ENCODE data around the gene SYDE2.

SYDE2 gene

DNA sequence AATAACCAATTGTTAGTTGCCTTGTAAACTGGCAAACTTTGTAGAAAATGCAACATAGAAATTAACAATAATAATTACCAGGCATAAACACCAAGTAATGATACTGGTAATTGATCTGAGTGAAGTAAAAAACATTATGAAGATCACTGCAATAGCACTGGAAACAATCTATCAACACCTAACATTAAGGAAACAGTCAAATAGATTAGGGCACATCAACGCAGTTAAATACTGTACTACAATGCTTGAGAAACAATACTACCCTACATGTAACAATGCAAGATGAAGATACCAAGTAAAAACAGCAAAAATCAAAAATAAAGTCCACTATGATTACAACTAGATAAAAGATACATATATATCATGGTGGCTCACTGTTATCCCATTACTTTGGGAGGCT is 16.6 kb downstream of the SYDE2 start:
- Histone ChIP-seq H3K36me3 (ENCODE audit: control insufficient read depth, insufficient read depth, low read length) (no peaks in the 10 kb centered on the region), H3K4me3 (ENCODE audit: low read depth, low read length) (no peak overlapping the region), H3K27me3 (ENCODE audit: control insufficient read depth, insufficient read depth, low read length) (no peaks in the 10 kb centered on the region), H3K4me1 (ENCODE audit: control insufficient read depth, insufficient read depth, low read length) (no peaks in the 10 kb centered on the region), H3K9me3 (ENCODE audit: control insufficient read depth, insufficient read depth, low read length) (no peaks in the 10 kb centered on the region), H3K9ac (ENCODE audit: low read depth, low read length) (no peak overlapping the region)

DNA sequence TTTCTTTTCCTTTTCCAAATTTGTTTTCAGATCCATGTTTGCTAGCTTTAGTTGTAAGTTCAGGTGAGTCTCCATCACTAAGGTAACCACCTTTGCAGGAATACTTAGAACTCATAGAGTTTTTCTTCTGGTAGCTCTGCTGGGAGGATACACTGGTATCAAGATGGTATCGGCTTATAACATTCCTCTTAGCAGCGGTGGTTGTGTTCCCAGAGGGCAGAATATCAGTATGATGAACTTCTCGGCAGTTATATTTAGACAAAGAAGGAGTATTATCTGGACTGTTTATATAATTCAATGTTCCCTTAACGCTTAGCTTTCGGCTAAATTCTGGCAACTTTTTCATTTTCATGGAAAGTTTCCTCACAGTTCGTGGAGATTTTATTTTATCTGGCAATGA is 18.1 kb downstream of the SYDE2 start:
- H3K4me1 ChIP-seq (ENCODE audit: control insufficient read depth, insufficient read depth, low read length) = no peaks in the 10 kb centered on the region
- H3K4me3 ChIP-seq (ENCODE audit: low read depth, low read length) = no peak overlapping the region
- H3K9me3 ChIP-seq (ENCODE audit: control insufficient read depth, insufficient read depth, low read length) = no peaks in the 10 kb centered on the region
- H3K9ac ChIP-seq (ENCODE audit: low read depth, low read length) = no peak overlapping the region
- no peaks in the 10 kb centered on the region for H3K36me3 ChIP-seq (ENCODE audit: control insufficient read depth, insufficient read depth, low read length)
- no peaks in the 10 kb centered on the region for H3K27me3 ChIP-seq (ENCODE audit: control insufficient read depth, insufficient read depth, low read length)

DNA sequence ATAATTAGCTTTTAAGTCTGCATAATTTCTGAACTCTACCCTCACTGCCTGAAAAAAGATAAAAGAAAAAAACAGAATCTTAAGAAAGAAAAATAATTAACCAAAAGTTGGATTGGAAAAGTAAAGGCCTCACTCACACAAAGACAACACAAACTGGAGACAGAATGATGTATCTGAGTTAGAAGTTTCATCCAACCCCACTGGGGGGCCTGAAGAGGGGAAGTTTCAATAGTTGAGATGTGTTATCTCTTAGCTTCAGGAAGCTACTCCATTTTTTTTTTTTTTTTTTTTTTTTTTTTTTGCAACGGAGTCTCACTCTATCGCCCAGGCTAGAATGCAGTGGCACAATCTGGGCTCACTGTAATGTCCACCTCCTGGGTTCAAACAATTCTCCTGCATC is 19.9 kb downstream of the SYDE2 start:
- Histone ChIP-seq H3K4me1 (ENCODE audit: control insufficient read depth, insufficient read depth, low read length) (no peaks in the 10 kb centered on the region), H3K36me3 (ENCODE audit: control insufficient read depth, insufficient read depth, low read length) (no peaks in the 10 kb centered on the region), H3K27me3 (ENCODE audit: control insufficient read depth, insufficient read depth, low read length) (no peaks in the 10 kb centered on the region), H3K9ac (ENCODE audit: low read depth, low read length) (no peak overlapping the region), H3K4me3 (ENCODE audit: low read depth, low read length) (no peak overlapping the region), H3K9me3 (ENCODE audit: control insufficient read depth, insufficient read depth, low read length) (no peaks in the 10 kb centered on the region)

DNA sequence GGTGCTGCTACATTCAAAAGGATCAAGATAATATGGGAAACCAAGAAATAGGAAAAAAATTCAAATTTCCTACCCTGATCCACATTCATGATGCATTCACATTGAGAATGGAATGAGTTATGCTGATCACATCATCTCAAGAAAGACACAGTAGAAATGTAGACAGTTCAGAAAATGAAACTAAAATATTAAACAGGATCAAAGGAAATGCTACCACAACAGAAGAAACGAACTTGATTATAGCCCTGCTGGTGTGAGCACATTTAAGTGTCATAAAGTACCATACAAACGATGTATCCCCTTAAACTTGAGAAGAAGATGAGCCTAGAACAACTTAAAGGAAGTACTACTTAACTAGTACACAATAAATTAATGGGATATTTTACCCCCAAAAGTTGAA is 21.3 kb downstream of the SYDE2 start:
- Histone ChIP-seq H3K9ac (ENCODE audit: low read depth, low read length) (no peak overlapping the region), H3K4me1 (ENCODE audit: control insufficient read depth, insufficient read depth, low read length) (no peaks in the 10 kb centered on the region), H3K27me3 (ENCODE audit: control insufficient read depth, insufficient read depth, low read length) (no peaks in the 10 kb centered on the region), H3K36me3 (ENCODE audit: control insufficient read depth, insufficient read depth, low read length) (no peaks in the 10 kb centered on the region), H3K4me3 (ENCODE audit: low read depth, low read length) (no peak overlapping the region), H3K9me3 (ENCODE audit: control insufficient read depth, insufficient read depth, low read length) (no peaks in the 10 kb centered on the region)

DNA sequence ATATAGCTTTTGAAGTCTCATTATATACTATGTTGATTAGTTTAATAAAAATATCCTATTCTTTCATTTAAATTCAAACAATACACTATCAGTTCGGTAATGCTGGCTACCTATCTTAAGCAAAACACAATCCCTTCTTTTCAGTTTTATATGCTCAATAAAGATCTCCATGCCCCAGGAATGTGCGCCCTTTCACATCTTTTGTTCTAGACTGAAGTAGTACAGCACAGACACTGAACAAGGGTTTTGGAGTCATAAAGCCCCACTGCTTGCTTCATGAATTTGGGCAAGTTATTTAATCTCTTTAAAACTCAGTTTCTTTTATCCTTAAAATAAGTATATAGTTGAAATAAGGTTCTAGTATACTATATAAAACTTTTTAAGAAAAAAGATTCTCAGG is 22.4 kb downstream of the SYDE2 start:
- Histone ChIP-seq H3K27me3 (ENCODE audit: control insufficient read depth, insufficient read depth, low read length) (no peaks in the 10 kb centered on the region), H3K9ac (ENCODE audit: low read depth, low read length) (no peak overlapping the region), H3K4me3 (ENCODE audit: low read depth, low read length) (no peak overlapping the region), H3K4me1 (ENCODE audit: control insufficient read depth, insufficient read depth, low read length) (no peaks in the 10 kb centered on the region), H3K36me3 (ENCODE audit: control insufficient read depth, insufficient read depth, low read length) (no peaks in the 10 kb centered on the region), H3K9me3 (ENCODE audit: control insufficient read depth, insufficient read depth, low read length) (no peaks in the 10 kb centered on the region)

DNA sequence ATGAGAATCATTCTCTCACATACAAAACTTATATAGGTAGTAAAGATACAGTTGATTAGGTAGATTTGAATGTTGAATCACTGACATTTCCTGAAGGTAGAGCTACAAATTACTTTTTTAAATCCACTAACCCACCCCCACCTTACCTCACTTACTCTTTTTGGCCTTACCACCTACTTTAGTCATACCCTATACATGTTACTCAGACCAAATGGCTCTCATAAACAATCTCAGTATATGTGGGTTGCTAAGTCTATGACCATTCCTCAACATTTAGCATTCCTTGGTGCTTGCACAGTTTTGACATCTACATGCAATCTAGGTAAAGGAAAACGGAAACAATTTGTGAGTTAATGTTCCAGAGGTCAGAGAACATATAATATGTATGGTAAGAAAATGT is 26.3 kb downstream of the SYDE2 start:
- no peaks in the 10 kb centered on the region for H3K27me3 ChIP-seq (ENCODE audit: control insufficient read depth, insufficient read depth, low read length)
- H3K4me3 ChIP-seq (ENCODE audit: low read depth, low read length) = no peak overlapping the region
- no peaks in the 10 kb centered on the region for H3K9me3 ChIP-seq (ENCODE audit: control insufficient read depth, insufficient read depth, low read length)
- H3K9ac ChIP-seq (ENCODE audit: low read depth, low read length) = no peak overlapping the region
- H3K36me3 ChIP-seq (ENCODE audit: control insufficient read depth, insufficient read depth, low read length) = no peaks in the 10 kb centered on the region
- H3K4me1 ChIP-seq (ENCODE audit: control insufficient read depth, insufficient read depth, low read length) = peaks cover 2% of the 10 kb centered on the region

DNA sequence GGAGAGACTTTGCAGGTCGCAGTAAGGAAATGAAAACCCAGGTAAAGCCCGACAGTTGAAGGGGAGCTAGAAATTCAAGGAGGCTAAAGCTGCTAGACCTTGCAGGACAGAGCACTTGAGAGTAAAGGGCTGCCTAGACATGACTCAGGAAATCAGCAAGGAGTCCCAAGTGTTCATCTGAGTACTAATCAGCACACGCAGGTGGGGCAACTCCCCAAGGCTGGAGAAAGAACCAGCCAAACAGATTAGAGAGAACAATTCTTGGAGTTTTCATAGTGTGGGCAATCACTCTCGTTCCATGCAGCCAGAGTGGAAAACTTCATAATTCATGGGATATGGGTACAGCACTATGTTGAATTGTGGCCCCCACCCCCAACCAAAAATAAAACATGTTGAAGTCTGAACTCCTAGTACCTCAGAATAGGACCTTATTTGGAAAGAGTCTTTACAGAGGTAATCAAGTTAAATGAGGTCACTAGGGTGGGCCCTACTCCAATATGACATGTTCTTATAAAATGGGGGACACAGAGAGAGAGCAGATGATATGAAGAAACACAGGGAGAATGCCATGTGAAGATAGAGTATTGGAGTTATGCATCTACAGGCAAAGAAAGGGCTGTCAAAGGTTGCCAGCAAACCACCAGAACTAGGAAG is 28.0 kb downstream of the SYDE2 start:
- Histone ChIP-seq H3K36me3 (ENCODE audit: control insufficient read depth, insufficient read depth, low read length) (no peaks in the 10 kb centered on the region), H3K9ac (ENCODE audit: low read depth, low read length) (no peak overlapping the region), H3K27me3 (ENCODE audit: control insufficient read depth, insufficient read depth, low read length) (no peaks in the 10 kb centered on the region), H3K4me3 (ENCODE audit: low read depth, low read length) (no peak overlapping the region), H3K4me1 (ENCODE audit: control insufficient read depth, insufficient read depth, low read length) (peaks cover 2% of the 10 kb centered on the region), H3K9me3 (ENCODE audit: control insufficient read depth, insufficient read depth, low read length) (no peaks in the 10 kb centered on the region)

DNA sequence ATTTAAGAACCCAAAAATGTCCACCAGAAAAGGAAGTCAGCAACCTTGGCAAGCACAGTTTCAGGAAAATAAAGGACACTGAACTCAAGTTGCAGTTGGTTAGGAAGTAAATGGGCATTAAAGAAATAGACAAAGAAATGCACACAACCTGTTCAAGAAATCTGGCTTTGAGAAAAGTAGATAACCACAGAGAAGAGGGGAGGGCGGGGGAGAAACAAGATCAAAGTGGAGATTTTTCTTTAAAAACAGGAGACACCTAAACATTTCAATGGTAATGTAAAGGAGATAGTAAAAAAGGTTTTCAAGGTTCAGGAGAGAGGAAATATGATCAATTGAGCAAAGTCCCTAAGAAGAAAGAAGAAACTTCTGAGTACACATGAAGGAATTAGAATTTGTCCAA is 29.1 kb downstream of the SYDE2 start:
- Histone ChIP-seq H3K9ac (ENCODE audit: low read depth, low read length) (no peak overlapping the region), H3K9me3 (ENCODE audit: control insufficient read depth, insufficient read depth, low read length) (no peaks in the 10 kb centered on the region), H3K4me1 (ENCODE audit: control insufficient read depth, insufficient read depth, low read length) (peaks cover 2% of the 10 kb centered on the region), H3K4me3 (ENCODE audit: low read depth, low read length) (no peak overlapping the region), H3K27me3 (ENCODE audit: control insufficient read depth, insufficient read depth, low read length) (no peaks in the 10 kb centered on the region), H3K36me3 (ENCODE audit: control insufficient read depth, insufficient read depth, low read length) (no peaks in the 10 kb centered on the region)

DNA sequence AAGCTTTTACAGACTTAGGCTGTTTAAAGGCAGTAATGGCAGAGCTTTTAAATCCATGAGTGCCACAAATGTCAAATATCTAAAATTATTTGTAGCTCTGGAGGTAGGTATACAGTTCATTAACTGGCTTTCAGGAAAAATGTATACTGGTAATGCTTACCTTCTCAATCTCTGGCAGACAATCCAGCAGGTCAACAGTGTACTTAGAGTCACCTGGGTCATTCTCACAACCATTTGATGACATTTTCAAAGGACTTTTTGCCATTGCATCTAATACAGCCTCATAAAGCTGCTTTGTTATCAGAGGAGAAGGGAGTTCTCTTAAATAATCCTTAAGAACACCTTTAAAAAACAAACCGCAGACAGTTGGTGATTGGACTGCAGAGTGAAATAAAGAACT is 31.9 kb downstream of the SYDE2 start:
- no peaks in the 10 kb centered on the region for H3K36me3 ChIP-seq (ENCODE audit: control insufficient read depth, insufficient read depth, low read length)
- H3K4me3 ChIP-seq (ENCODE audit: low read depth, low read length) = no peak overlapping the region
- H3K4me1 ChIP-seq (ENCODE audit: control insufficient read depth, insufficient read depth, low read length) = peaks cover 2% of the 10 kb centered on the region
- no peak overlapping the region for H3K9ac ChIP-seq (ENCODE audit: low read depth, low read length)
- H3K27me3 ChIP-seq (ENCODE audit: control insufficient read depth, insufficient read depth, low read length) = no peaks in the 10 kb centered on the region
- no peaks in the 10 kb centered on the region for H3K9me3 ChIP-seq (ENCODE audit: control insufficient read depth, insufficient read depth, low read length)

DNA sequence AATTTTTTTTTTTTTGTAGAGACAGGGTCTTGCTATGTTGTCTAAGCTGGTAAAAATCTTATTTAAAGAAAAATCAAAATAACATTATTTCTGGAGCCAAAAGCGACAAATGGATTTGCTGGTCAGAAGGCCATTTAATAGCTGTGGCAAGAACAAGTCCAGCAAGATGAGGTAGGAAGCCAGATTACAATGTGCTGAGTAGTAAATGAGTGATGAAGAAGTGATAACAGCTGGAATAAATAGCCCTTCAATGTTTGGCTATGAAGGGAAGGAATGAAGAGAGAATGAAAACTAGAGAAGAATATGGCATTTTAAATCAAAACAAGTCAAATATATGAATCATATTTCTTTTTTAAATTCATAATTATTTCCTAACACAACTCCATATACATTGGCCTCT is 34.5 kb downstream of the SYDE2 start:
- H3K9ac ChIP-seq (ENCODE audit: low read depth, low read length) = no peak overlapping the region
- no peaks in the 10 kb centered on the region for H3K27me3 ChIP-seq (ENCODE audit: control insufficient read depth, insufficient read depth, low read length)
- H3K9me3 ChIP-seq (ENCODE audit: control insufficient read depth, insufficient read depth, low read length) = no peaks in the 10 kb centered on the region
- H3K36me3 ChIP-seq (ENCODE audit: control insufficient read depth, insufficient read depth, low read length) = no peaks in the 10 kb centered on the region
- H3K4me1 ChIP-seq (ENCODE audit: control insufficient read depth, insufficient read depth, low read length) = no peaks in the 10 kb centered on the region
- no peak overlapping the region for H3K4me3 ChIP-seq (ENCODE audit: low read depth, low read length)

DNA sequence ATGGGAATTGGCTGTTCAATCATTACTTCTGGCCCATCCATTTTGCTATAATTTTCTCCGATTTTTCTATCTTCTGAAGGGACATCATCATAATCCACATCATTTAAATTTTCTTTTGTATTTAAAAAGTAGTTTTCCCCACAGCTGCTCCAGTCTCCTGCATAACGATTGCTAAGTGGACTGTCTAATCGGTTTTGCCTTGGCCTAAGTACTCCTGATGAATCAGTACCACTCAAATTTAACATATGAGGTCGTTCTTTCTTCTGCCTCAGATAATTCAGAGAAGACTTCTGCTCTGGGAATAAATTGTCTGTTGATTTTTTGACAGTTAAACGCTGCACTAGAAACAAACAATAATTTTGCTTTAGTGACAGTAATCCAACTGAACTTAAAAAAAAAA is 41.9 kb downstream of the SYDE2 start:
- H3K4me3 ChIP-seq (ENCODE audit: low read depth, low read length) = no peak overlapping the region
- H3K36me3 ChIP-seq (ENCODE audit: control insufficient read depth, insufficient read depth, low read length) = no peaks in the 10 kb centered on the region
- no peak overlapping the region for H3K9ac ChIP-seq (ENCODE audit: low read depth, low read length)
- no peaks in the 10 kb centered on the region for H3K27me3 ChIP-seq (ENCODE audit: control insufficient read depth, insufficient read depth, low read length)
- H3K4me1 ChIP-seq (ENCODE audit: control insufficient read depth, insufficient read depth, low read length) = no peaks in the 10 kb centered on the region
- H3K9me3 ChIP-seq (ENCODE audit: control insufficient read depth, insufficient read depth, low read length) = no peaks in the 10 kb centered on the region

DNA sequence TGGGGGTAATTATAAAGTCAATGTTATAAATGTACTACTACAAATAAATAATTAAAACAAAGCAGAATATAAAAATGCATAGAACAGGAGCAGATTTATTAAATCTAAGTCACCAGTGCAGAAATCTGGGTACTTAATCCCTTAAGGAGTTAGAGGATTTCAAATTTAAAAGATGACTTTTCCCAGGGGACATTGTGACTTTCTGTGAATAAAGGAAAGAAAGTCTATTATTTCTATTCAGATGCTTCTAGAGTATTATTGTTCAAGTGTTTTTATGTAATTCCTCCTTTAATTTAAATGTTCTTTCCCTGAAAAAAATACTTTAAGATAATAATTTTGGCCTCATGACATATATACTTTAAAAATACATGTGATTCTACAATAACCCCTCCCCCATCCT is 43.4 kb downstream of the SYDE2 start:
- Histone ChIP-seq H3K27me3 (ENCODE audit: control insufficient read depth, insufficient read depth, low read length) (no peaks in the 10 kb centered on the region), H3K9ac (ENCODE audit: low read depth, low read length) (no peak overlapping the region), H3K36me3 (ENCODE audit: control insufficient read depth, insufficient read depth, low read length) (no peaks in the 10 kb centered on the region), H3K4me3 (ENCODE audit: low read depth, low read length) (no peak overlapping the region), H3K4me1 (ENCODE audit: control insufficient read depth, insufficient read depth, low read length) (no peaks in the 10 kb centered on the region), H3K9me3 (ENCODE audit: control insufficient read depth, insufficient read depth, low read length) (no peaks in the 10 kb centered on the region)
